ENCODE data around the gene MANF. TPM values are rescaled to one million over a fixed set of nuclear protein-coding genes. Genes with fewer than 3 reads are reported as not detected.

Gene MANF
- total RNA-seq, 1 experiment from 2014 or later: 132 TPM

DNA sequence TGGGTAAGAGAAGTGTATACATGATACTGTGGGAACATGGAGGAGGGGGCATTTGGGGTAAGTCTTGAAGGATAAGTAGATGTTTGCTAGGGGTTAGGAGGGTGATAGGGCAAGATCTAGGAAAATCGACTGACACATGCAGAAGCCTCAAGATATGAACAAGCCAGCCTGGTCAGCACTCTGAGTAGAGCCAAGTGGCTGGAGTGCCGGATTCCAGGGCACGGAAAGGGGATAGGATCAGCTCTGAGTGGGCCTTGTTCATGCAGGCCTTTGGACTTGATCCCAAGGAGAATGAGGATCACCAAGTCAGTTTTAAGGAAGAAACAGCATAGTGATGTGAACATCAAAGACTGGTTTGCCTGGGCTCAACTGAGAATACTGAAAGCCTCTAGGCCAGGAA is 24.3 kb upstream of the MANF start:
- Histone ChIP-seq H3K79me2 (ENCODE audit: insufficient read depth, low read length) (no peaks in the 10 kb centered on the region), H3K9me3 (ENCODE audit: control insufficient read depth in 1 of 2, insufficient read depth in 1 of 2, low read depth in 1 of 2, low read length in 2 of 2) (no peaks in the 10 kb centered on the region), H3K9ac (ENCODE audit: low read length) (no peak overlapping the region), H3K4me1 (ENCODE audit: control insufficient read depth in 1 of 2, insufficient read depth in 2 of 2, low read length in 2 of 2) (no peaks in the 10 kb centered on the region), H3K36me3 (ENCODE audit: control insufficient read depth in 1 of 2, insufficient read depth in 2 of 2, low read length in 2 of 2) (no peaks in the 10 kb centered on the region), H3K27ac (ENCODE audit: low read depth, low read length) (no peak overlapping the region), H3K4me3 (replicated peaks in 1 of 2; ENCODE audit: low read depth in 1 of 2, low read length in 2 of 2) (no peak overlapping the region), H2AFZ (ENCODE audit: low read depth, low read length, poor library complexity, severe bottlenecking) (no peak overlapping the region), H3K4me2 (ENCODE audit: low read length) (no peak overlapping the region), H4K20me1 (ENCODE audit: insufficient read depth) (no peaks in the 10 kb centered on the region), H3K27me3 (ENCODE audit: insufficient read depth, low read length) (no peaks in the 10 kb centered on the region), H3K9me2 (ENCODE audit: insufficient read depth) (no peaks in the 10 kb centered on the region)
- intact Hi-C loops (cut with micrococcal nuclease): no loop called here
- ChIA-PET RAD21 (ENCODE audit: low non-redundant PET in 1 of 2, low total read pairs in 2 of 2, uncharacterized antibody in 2 of 2, unreplicated experiment in 2 of 2) (no interaction called here), CTCF (no interaction called here), POLR2A (no interaction called here)
- no TSS peak for BruUV-seq (replicated peaks)
- TF ChIP-seq SP1 (IDR thresholded peaks at IDR 0.05; ENCODE audit: low read depth) (no peak), POLR2A (IDR thresholded peaks at IDR 0.05; ENCODE audit: borderline replicate concordance, extremely low read depth, insufficient read depth, insufficient read length) (no peak), CEBPB (IDR thresholded peaks at IDR 0.05; ENCODE audit: low read depth) (no peak), EZH2phosphoT487 (IDR thresholded peaks at IDR 0.05; ENCODE audit: borderline replicate concordance) (no peak), ZFX (IDR thresholded peaks at IDR 0.05) (no peak), YY1 (IDR thresholded peaks at IDR 0.05; ENCODE audit: extremely low read depth, insufficient replicate concordance, low read depth, low read length) (no peak), ELF1 (IDR thresholded peaks at IDR 0.05; ENCODE audit: borderline replicate concordance, low read depth) (no peak)
- TF ChIP-seq, protein P1, sequence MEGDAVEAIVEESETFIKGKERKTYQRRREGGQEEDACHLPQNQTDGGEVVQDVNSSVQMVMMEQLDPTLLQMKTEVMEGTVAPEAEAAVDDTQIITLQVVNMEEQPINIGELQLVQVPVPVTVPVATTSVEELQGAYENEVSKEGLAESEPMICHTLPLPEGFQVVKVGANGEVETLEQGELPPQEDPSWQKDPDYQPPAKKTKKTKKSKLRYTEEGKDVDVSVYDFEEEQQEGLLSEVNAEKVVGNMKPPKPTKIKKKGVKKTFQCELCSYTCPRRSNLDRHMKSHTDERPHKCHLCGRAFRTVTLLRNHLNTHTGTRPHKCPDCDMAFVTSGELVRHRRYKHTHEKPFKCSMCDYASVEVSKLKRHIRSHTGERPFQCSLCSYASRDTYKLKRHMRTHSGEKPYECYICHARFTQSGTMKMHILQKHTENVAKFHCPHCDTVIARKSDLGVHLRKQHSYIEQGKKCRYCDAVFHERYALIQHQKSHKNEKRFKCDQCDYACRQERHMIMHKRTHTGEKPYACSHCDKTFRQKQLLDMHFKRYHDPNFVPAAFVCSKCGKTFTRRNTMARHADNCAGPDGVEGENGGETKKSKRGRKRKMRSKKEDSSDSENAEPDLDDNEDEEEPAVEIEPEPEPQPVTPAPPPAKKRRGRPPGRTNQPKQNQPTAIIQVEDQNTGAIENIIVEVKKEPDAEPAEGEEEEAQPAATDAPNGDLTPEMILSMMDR (IDR thresholded peaks at IDR 0.05 in 2 of 3, conservative IDR thresholded peaks at IDR 0.05 in 1 of 3; ENCODE audit: borderline replicate concordance in 1 of 3, insufficient read depth in 1 of 3, low read depth in 2 of 3, low read length in 2 of 3): no peak
- TF ChIP-seq, protein P2, sequence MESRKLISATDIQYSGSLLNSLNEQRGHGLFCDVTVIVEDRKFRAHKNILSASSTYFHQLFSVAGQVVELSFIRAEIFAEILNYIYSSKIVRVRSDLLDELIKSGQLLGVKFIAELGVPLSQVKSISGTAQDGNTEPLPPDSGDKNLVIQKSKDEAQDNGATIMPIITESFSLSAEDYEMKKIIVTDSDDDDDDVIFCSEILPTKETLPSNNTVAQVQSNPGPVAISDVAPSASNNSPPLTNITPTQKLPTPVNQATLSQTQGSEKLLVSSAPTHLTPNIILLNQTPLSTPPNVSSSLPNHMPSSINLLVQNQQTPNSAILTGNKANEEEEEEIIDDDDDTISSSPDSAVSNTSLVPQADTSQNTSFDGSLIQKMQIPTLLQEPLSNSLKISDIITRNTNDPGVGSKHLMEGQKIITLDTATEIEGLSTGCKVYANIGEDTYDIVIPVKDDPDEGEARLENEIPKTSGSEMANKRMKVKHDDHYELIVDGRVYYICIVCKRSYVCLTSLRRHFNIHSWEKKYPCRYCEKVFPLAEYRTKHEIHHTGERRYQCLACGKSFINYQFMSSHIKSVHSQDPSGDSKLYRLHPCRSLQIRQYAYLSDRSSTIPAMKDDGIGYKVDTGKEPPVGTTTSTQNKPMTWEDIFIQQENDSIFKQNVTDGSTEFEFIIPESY (IDR thresholded peaks at IDR 0.05; ENCODE audit: extremely low read depth, insufficient replicate concordance, low read length): no peak
- no peak for DNase-seq (ENCODE audit: low read depth, low spot score)
- no peak for ATAC-seq
